Fibroblast of lung (primary cell): ENCODE measurements around the gene CES2.

Source experiments
- EZH2 ChIP-seq: IDR thresholded peaks from 2 replicates; pipeline ENCODE4 v1.5.1; 2012; ENCODE audit warnings: low read length, control low read depth, mild to moderate bottlenecking; ENCODE audit errors: missing control alignments
- TF ChIP-seq, protein P1 (sequence below), 2 donors: IDR thresholded peaks in 1 of 2; conservative IDR thresholded peaks in 1 of 2; 1 replicate in 1 of 2; 2 replicates in 1 of 2; pipeline ENCODE4 v1.5.1; 2011 to 2012; ENCODE audit warnings: low read length in 2 of 2, control low read depth in 1 of 2, inconsistent platforms in 1 of 2, low read depth in 1 of 2, mild to moderate bottlenecking in 1 of 2

DNA sequence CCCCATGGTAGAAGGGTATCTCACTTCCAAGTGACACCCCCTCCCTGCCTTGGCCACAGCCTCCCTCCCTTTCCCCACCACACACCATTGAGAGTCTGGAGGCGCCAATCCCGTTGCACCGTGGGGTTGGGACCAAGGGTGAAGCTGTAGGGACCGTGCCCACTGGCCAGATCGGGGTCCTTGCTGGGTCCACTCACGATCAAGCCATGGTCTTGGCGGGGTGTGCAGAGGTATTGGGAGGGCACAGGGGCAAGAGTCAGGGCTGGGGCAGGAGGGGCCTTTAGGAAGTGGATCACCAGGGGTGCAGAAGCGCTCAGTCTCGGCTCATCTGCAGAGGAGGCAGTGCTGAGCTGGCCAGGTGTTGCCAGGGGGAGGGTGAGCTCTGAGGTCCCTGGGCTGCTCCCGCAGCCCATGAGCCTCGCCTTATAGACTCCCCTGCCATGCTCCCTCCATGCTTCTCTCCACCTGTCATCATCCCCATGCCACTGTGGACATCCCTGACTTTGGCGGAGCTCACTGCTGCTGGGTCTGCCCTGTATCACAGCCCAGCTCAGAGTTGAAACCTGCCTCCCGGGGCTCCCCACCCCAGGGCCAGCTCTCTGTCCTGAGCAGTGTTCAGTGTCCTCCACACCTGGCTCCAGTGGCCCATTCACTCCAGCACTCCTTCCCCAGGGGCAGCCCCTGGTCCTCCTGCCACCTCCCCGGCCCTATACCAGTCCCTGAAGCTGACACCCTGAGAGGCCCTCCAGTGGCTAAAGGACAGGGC lies 25.0 kb upstream of the CES2 start:
- TF ChIP-seq, protein P1, sequence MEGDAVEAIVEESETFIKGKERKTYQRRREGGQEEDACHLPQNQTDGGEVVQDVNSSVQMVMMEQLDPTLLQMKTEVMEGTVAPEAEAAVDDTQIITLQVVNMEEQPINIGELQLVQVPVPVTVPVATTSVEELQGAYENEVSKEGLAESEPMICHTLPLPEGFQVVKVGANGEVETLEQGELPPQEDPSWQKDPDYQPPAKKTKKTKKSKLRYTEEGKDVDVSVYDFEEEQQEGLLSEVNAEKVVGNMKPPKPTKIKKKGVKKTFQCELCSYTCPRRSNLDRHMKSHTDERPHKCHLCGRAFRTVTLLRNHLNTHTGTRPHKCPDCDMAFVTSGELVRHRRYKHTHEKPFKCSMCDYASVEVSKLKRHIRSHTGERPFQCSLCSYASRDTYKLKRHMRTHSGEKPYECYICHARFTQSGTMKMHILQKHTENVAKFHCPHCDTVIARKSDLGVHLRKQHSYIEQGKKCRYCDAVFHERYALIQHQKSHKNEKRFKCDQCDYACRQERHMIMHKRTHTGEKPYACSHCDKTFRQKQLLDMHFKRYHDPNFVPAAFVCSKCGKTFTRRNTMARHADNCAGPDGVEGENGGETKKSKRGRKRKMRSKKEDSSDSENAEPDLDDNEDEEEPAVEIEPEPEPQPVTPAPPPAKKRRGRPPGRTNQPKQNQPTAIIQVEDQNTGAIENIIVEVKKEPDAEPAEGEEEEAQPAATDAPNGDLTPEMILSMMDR (conservative IDR thresholded peaks at IDR 0.05 in 1 of 2, IDR thresholded peaks at IDR 0.05 in 1 of 2; ENCODE audit: low read depth in 1 of 2, low read length in 2 of 2) = no peak
- no peak for TF ChIP-seq EZH2
